Lower leg skin (tissue), 3 donors: ENCODE data around the gene TIMP1.

Experiments
- CTCF ChIP-seq, 3 donors: fragments of 450-650 bp; IDR thresholded peaks; one replicate each; pipeline ENCODE4 v1.5.1; 2016; ENCODE audit warnings: antibody characterized with exemption in 3 of 3, mild to moderate bottlenecking in 3 of 3, moderate library complexity in 2 of 3
- POLR2A ChIP-seq, 2 donors: fragments of 450-650 bp; IDR thresholded peaks; one replicate each; pipeline ENCODE4 v1.6.1; 2016 to 2017; ENCODE audit warnings: antibody characterized with exemption in 2 of 2, mild to moderate bottlenecking in 1 of 2, moderate library complexity in 1 of 2

DNA sequence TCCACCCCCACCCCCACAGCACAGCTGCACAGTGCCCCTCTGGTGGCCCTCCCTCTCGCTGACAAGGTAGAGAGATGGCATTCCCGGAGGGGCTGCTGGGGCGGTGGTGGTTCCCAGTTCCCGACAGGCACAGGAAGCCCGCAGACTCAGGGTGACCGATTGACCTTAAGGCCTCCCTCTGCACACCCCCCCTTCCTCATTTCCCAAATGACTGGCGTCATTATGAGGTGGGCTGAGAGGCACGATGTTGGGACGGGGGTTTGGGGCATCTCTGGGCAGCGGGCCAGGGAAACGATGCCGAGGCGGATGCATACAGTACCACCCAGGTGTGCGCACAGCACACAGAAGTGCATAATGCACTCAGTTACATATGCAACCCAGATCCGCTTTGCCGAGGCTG, 3.5 kb upstream of the TIMP1 start:
- TF ChIP-seq CTCF (IDR thresholded peaks at IDR 0.05) (no peak), POLR2A (IDR thresholded peaks at IDR 0.05) (no peak)
